Gastrocnemius medialis (tissue), 4 donors: Measurements from ENCODE around the gene CCNJ. TPM values are rescaled to one million over a fixed set of nuclear protein-coding genes. Genes with fewer than 3 reads are reported as not detected.

Experiments used
- ATAC-seq, 2 donors: fragments of 150-250 bp; one replicate each; pipeline ENCODE4 v1.9.1; 2016
- DNase-seq, 2 donors: peaks; one replicate each; pipeline ENCODE4 v3.0.0-alpha.2; 2019
- H3K27ac ChIP-seq, 4 donors: fragments of 200-600 bp; sonication (generic); 1 replicate in 1 of 4; 2 replicates in 3 of 4; pipeline ENCODE4 v1.5.1; 2016 to 2018; ENCODE audit warnings: mild to moderate bottlenecking in 2 of 4, moderate library complexity in 1 of 4
- H3K27me3 ChIP-seq, 3 donors: fragments of 200-600 bp; sonication (generic) in 2 of 3; 1 replicate in 1 of 3; 2 replicates in 2 of 3; pipeline versions ENCODE4 v1.5.1 to v1.6.0; 2016 to 2019; ENCODE audit warnings: mild to moderate bottlenecking in 1 of 3, moderate library complexity in 1 of 3
- H3K36me3 ChIP-seq, 2 donors: fragments of 200-600 bp; sonication (generic) in 1 of 2; one replicate each; pipeline ENCODE4 v1.5.1; 2017 to 2018
- H3K4me1 ChIP-seq, 2 donors: fragments of 200-600 bp; sonication (generic) in 1 of 2; one replicate each; pipeline ENCODE4 v1.5.1; 2016 to 2017; ENCODE audit warnings: mild to moderate bottlenecking in 2 of 2
- H3K4me3 ChIP-seq, 4 donors: fragments of 200-600 bp; sonication (generic) in 3 of 4; 1 replicate in 1 of 4; 2 replicates in 3 of 4; pipeline ENCODE4 v1.5.1; 2016 to 2019; ENCODE audit warnings: mild to moderate bottlenecking in 2 of 4
- H3K9me3 ChIP-seq, 3 donors: fragments of 200-600 bp; sonication (generic) in 2 of 3; 1 replicate in 1 of 3; 2 replicates in 2 of 3; pipeline ENCODE4 v1.5.1; 2016 to 2019
- POLR2A ChIP-seq, 2 donors: fragments of 450-650 bp; IDR thresholded peaks; one replicate each; pipeline ENCODE4 v1.6.1; 2017; ENCODE audit warnings: antibody characterized with exemption in 2 of 2, mild to moderate bottlenecking in 2 of 2, moderate library complexity in 2 of 2
- in situ Hi-C, 4 donors: fragments of 200-750 bp; cut with MboI; loops; one replicate each; pipeline versions ENCODE4 v1.15.0 to v1.8.0; 2017; ENCODE audit warnings: low sequenced_read_pairs in 4 of 4
- intact Hi-C: fragments of 100-400 bp; cut with DNase I; formaldehyde crosslinking; loops from one replicate; pipeline ENCODE4 v1.15.1; 2023; ENCODE audit warnings: low total_unique reads
- total RNA-seq, 4 donors: library from RNA; depleted of rRNA; stranded (reverse); fragments of >200 nt; gene quantifications; one replicate each; pipeline versions ENCODE4 v1.1.0 to v1.2.3, GENCODE V29; 2016
- TF ChIP-seq, protein P1 (sequence below), 5 experiments: fragments of 450-650 bp in 3 of 5; fragments of 200-600 bp in 2 of 5; sonication (generic) in 2 of 5; IDR thresholded peaks in 4 of 5; conservative IDR thresholded peaks in 1 of 5; 1 replicate in 4 of 5; 2 replicates in 1 of 5; pipeline ENCODE4 v1.5.1; 2016 to 2019; ENCODE audit warnings: antibody characterized with exemption in 5 of 5, mild to moderate bottlenecking in 3 of 5, moderate library complexity in 3 of 5

Gene CCNJ
- total RNA-seq, 4 donors from 2014 or later: 2.0 to 4.6 (median 3.2) TPM

- in situ Hi-C loops: no loop called here
- no peaks in the 10 kb centered on the region for H3K4me1 ChIP-seq
- no peak for DNase-seq
- intact Hi-C loops: no loop called here
- no peak for TF ChIP-seq POLR2A (IDR thresholded peaks at IDR 0.05)
- TF ChIP-seq, protein P1, sequence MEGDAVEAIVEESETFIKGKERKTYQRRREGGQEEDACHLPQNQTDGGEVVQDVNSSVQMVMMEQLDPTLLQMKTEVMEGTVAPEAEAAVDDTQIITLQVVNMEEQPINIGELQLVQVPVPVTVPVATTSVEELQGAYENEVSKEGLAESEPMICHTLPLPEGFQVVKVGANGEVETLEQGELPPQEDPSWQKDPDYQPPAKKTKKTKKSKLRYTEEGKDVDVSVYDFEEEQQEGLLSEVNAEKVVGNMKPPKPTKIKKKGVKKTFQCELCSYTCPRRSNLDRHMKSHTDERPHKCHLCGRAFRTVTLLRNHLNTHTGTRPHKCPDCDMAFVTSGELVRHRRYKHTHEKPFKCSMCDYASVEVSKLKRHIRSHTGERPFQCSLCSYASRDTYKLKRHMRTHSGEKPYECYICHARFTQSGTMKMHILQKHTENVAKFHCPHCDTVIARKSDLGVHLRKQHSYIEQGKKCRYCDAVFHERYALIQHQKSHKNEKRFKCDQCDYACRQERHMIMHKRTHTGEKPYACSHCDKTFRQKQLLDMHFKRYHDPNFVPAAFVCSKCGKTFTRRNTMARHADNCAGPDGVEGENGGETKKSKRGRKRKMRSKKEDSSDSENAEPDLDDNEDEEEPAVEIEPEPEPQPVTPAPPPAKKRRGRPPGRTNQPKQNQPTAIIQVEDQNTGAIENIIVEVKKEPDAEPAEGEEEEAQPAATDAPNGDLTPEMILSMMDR (IDR thresholded peaks at IDR 0.05 in 4 of 5, conservative IDR thresholded peaks at IDR 0.05 in 1 of 5): no peak
- no peaks in the 10 kb centered on the region for H3K36me3 ChIP-seq
- no peak overlapping the region for H3K4me3 ChIP-seq
- H3K9me3 ChIP-seq: no peaks in the 10 kb centered on the region
- no peaks in the 10 kb centered on the region for H3K27me3 ChIP-seq
- no peak for ATAC-seq
- H3K27ac ChIP-seq: no peak overlapping the region
These were observed 20.2 kb upstream of the CCNJ start for GRCh38 chr10:96023168-96023567.

DNA sequence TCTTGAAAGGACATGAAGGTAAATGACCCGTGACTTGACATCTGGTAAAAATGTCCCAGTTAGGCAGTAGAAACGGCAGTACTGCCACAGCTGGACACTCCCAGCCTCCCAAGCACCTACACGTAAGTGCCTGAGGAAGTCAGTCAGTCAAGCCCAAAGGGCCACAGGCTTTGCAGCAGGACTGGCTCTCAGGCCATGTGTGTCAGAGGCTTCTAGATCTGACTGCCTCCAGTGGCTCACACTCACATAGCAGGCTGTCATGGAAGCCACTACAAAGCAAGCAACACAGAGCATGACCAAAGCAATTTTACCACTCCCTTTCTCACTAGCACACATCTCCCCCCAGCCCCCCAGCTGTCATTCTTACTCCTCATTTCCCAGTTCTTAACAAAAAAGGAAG is 17.8 kb upstream of the CCNJ start:
- Histone ChIP-seq H3K36me3 (no peaks in the 10 kb centered on the region), H3K27me3 (no peaks in the 10 kb centered on the region), H3K27ac (no peak overlapping the region), H3K4me1 (no peaks in the 10 kb centered on the region), H3K4me3 (no peak overlapping the region), H3K9me3 (no peaks in the 10 kb centered on the region)
- no peak for TF ChIP-seq POLR2A (IDR thresholded peaks at IDR 0.05)
- TF ChIP-seq, protein P1 (IDR thresholded peaks at IDR 0.05 in 4 of 5, conservative IDR thresholded peaks at IDR 0.05 in 1 of 5): no peak
- intact Hi-C loops (no loop called here), in situ Hi-C loops (loop anchor here in 2 of 4 donors (25.0 kb wide), 2 partner anchors 262 to 338 kb away; partner anchors contain the start of gene TCTN3 (in 2 of the 2))
- DNase-seq: no peak
- no peak for ATAC-seq

DNA sequence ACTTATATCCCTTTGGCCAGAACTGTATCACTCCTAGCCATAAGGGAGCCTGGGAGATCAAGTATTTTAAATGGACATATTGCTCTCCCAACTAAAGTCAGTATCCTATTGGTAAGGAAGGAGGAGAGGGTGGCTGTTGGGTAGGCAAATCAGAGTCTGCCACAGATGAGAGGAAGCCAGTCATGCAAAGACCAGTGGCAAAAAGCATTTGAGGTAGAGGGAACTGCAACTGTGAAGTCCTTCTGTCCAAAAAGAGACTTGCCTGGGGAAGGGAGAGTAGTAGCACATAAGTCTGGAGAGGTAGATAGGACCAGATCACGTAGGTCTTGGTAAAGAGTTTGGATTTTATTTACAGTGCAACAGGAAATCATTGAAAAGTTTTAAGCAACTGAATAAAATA is 8.8 kb upstream of the CCNJ start:
- in situ Hi-C loops (loop anchor here in 2 of 4 donors (25.0 kb wide), 2 partner anchors 253 to 347 kb away; partner anchors contain the start of gene TCTN3 (in 2 of the 2)), intact Hi-C loops (no loop called here)
- DNase-seq: no peak
- Histone ChIP-seq H3K9me3 (no peaks in the 10 kb centered on the region), H3K27me3 (no peaks in the 10 kb centered on the region), H3K27ac (no peak overlapping the region), H3K36me3 (no peaks in the 10 kb centered on the region), H3K4me3 (no peak overlapping the region), H3K4me1 (no peaks in the 10 kb centered on the region)
- TF ChIP-seq, protein P1 (IDR thresholded peaks at IDR 0.05 in 4 of 5, conservative IDR thresholded peaks at IDR 0.05 in 1 of 5): no peak
- TF ChIP-seq POLR2A (IDR thresholded peaks at IDR 0.05): no peak
- no peak for ATAC-seq

- no peak for ATAC-seq
- TF ChIP-seq POLR2A (IDR thresholded peaks at IDR 0.05): no peak
- TF ChIP-seq, protein P1 (IDR thresholded peaks at IDR 0.05 in 4 of 5, conservative IDR thresholded peaks at IDR 0.05 in 1 of 5): no peak
These were observed 4.7 kb upstream of the CCNJ start for GRCh38 chr10:96038476-96039387.

More at GRCh38 chr10:96038476-96039387, 4.7 kb upstream of the CCNJ start:
- no peak overlapping the region for H3K27ac ChIP-seq
- in situ Hi-C loops: loop anchor here in 2 of 4 donors (25.0 kb wide), 2 partner anchors 249 to 351 kb away; partner anchors contain the start of gene TCTN3 (in 2 of the 2)
- H3K4me3 ChIP-seq: no peak overlapping the region
- DNase-seq: no peak
- no peaks in the 10 kb centered on the region for H3K36me3 ChIP-seq
- no peaks in the 10 kb centered on the region for H3K27me3 ChIP-seq
- H3K4me1 ChIP-seq: peaks cover 4% of the 10 kb centered on the region in 2 donors
- H3K9me3 ChIP-seq: no peaks in the 10 kb centered on the region
- intact Hi-C loops: no loop called here
